IPS-NIHi11 (cell line): ENCODE data around the gene GVQW3.
"Not testable (repeated sequence)": the region's sequence is repeated elsewhere in the genome, so short reads cannot be mapped to it uniquely, and the experiment has no call there.

ENCODE experiments used
- DNase-seq: peaks from one replicate; pipeline ENCODE4 v3.0.0; 2012; ENCODE audit warnings: mixed read lengths, low spot score

Gene GVQW3

GRCh38 chr11:76388408-76388807 lies 7.3 kb downstream of the GVQW3 start:
- no peak for DNase-seq

GRCh38 chr11:76391021-76391420 lies 9.9 kb downstream of the GVQW3 start:
- DNase-seq: no peak

GRCh38 chr11:76391811-76392475 lies 10.8 kb downstream of the GVQW3 start:
- no peak for DNase-seq

- DNase-seq: no peak
Observed at GRCh38 chr11:76392870-76393269, 11.7 kb downstream of the GVQW3 start.

- DNase-seq: no peak
Observed at GRCh38 chr11:76394411-76394810, 13.3 kb downstream of the GVQW3 start.

GRCh38 chr11:76395296-76395695 lies 14.2 kb downstream of the GVQW3 start:
- DNase-seq: no peak

- no peak for DNase-seq
Observed at GRCh38 chr11:76397383-76397782, 16.3 kb downstream of the GVQW3 start.

GRCh38 chr11:76400967-76401366 lies 19.8 kb downstream of the GVQW3 start:
- no peak for DNase-seq

- DNase-seq: not testable (repeated sequence)
Observed at GRCh38 chr11:76401484-76401883, 20.4 kb downstream of the GVQW3 start.

GRCh38 chr11:76406359-76406758 lies 25.2 kb downstream of the GVQW3 start:
- DNase-seq: no peak

- no peak for DNase-seq
Observed at GRCh38 chr11:76408171-76408965, 27.2 kb downstream of the GVQW3 start.

- no peak for DNase-seq
Observed at GRCh38 chr11:76410851-76411357, 29.8 kb downstream of the GVQW3 start.

- DNase-seq: peak; percentile 55
Observed at GRCh38 chr11:76415073-76415472, 34.0 kb downstream of the GVQW3 start.

- DNase-seq: peak; percentile 68
Observed at GRCh38 chr11:76419896-76420295, 38.8 kb downstream of the GVQW3 start.

GRCh38 chr11:76424379-76424778 lies 43.3 kb downstream of the GVQW3 start:
- no peak for DNase-seq

GRCh38 chr11:76424891-76425290 lies 43.8 kb downstream of the GVQW3 start:
- no peak for DNase-seq

- DNase-seq: no peak
Observed at GRCh38 chr11:76426660-76427059, 45.5 kb downstream of the GVQW3 start.

- no peak for DNase-seq
Observed at GRCh38 chr11:76436020-76436419, 54.9 kb downstream of the GVQW3 start.

GRCh38 chr11:76443268-76443980 lies 62.3 kb downstream of the GVQW3 start:
- no peak for DNase-seq

GRCh38 chr11:76444065-76444383 lies 62.9 kb downstream of the GVQW3 start:
- DNase-seq: no peak

GRCh38 chr11:76444384-76445120 lies 63.4 kb downstream of the GVQW3 start, which contains the start of gene EMSY:
Gene EMSY (plus strand): TSS chr11:76445018. CDS start chr11:76446939, 1,921 bp downstream.
- DNase-seq: peak; percentile 99
